Hindlimb muscle (tissue), 1 donor: ENCODE measurements around the gene ANO3. TPM values are rescaled to one million over a fixed set of nuclear protein-coding genes. Genes with fewer than 3 reads are reported as not detected.
A peak's percentile ranks its signal among the peaks of the same experiment; 100 is the strongest.
"Not testable (repeated sequence)": the region's sequence is repeated elsewhere in the genome, so short reads cannot be mapped to it uniquely, and the experiment has no call there.

ENCODE experiments used
- DNase-seq: peaks from one replicate; pipeline ENCODE4 v3.0.0-alpha.2; 2013
- polyA plus RNA-seq: library from polyadenylated mRNA; unstranded; fragments of 120-200 nt; gene quantifications from one replicate; pipeline ENCODE4 v1.2.1, GENCODE V29; 2013; ENCODE audit not compliant: insufficient read length

ANO3 gene
- polyA plus RNA-seq, result not detected

GRCh38 chr11:26331911-26332571 is at the start of gene ANO3:
Gene ANO3, plus strand, starts transcription at chr11:26332130. Its CDS starts 146 bp downstream, at chr11:26332276.
- peak; percentile 83 for DNase-seq

- DNase-seq, result no peak
Observed at GRCh38 chr11:26283852-26284408, 48.0 kb upstream of the ANO3 start.

- no peak for DNase-seq
Observed at GRCh38 chr11:26285608-26286007, 46.3 kb upstream of the ANO3 start.

- DNase-seq, result no peak
Observed at GRCh38 chr11:26286472-26287066, 45.4 kb upstream of the ANO3 start.

- no peak for DNase-seq
Observed at GRCh38 chr11:26287067-26287518, 44.8 kb upstream of the ANO3 start.

- DNase-seq, result peak; percentile 38
Observed at GRCh38 chr11:26297189-26297975, 34.5 kb upstream of the ANO3 start.

GRCh38 chr11:26316372-26316771 is 15.6 kb upstream of the ANO3 start:
- DNase-seq, result not testable (repeated sequence)

- no peak for DNase-seq
Observed at GRCh38 chr11:26319906-26320305, 12.0 kb upstream of the ANO3 start.

- no peak for DNase-seq
Observed at GRCh38 chr11:26321516-26321915, 10.4 kb upstream of the ANO3 start.

GRCh38 chr11:26322335-26323067 is 9.4 kb upstream of the ANO3 start:
- DNase-seq, result no peak

GRCh38 chr11:26323837-26324236 is 8.1 kb upstream of the ANO3 start:
- no peak for DNase-seq

- DNase-seq, result no peak
Observed at GRCh38 chr11:26324270-26324669, 7.7 kb upstream of the ANO3 start.

- no peak for DNase-seq
Observed at GRCh38 chr11:26326793-26327400, 5.0 kb upstream of the ANO3 start.

- DNase-seq, result no peak
Observed at GRCh38 chr11:26329206-26329605, 2.7 kb upstream of the ANO3 start.

GRCh38 chr11:26330262-26330661 is 1.7 kb upstream of the ANO3 start:
- no peak for DNase-seq

GRCh38 chr11:26332572-26332915 is 614 bp downstream of the ANO3 start:
- no peak for DNase-seq

GRCh38 chr11:26333906-26334305 is 2.0 kb downstream of the ANO3 start:
- no peak for DNase-seq

- DNase-seq, result no peak
Observed at GRCh38 chr11:26335903-26336302, 4.0 kb downstream of the ANO3 start.

GRCh38 chr11:26344647-26345046 is 12.7 kb downstream of the ANO3 start:
- DNase-seq, result no peak

GRCh38 chr11:26348776-26349175 is 16.8 kb downstream of the ANO3 start:
- DNase-seq, result no peak

- no peak for DNase-seq
Observed at GRCh38 chr11:26350002-26350401, 18.1 kb downstream of the ANO3 start.

- DNase-seq, result no peak
Observed at GRCh38 chr11:26353010-26353409, 21.1 kb downstream of the ANO3 start.
